GM18858 (cell line): Measurements from ENCODE around the gene TRIM65.

Experiments used
- ATAC-seq: cut with Tn5 transposase; IDR thresholded peaks from one replicate; pipeline ENCODE4 v1.9.1; 2021; ENCODE audit not compliant: unreplicated experiment

The TRIM65 gene

DNA sequence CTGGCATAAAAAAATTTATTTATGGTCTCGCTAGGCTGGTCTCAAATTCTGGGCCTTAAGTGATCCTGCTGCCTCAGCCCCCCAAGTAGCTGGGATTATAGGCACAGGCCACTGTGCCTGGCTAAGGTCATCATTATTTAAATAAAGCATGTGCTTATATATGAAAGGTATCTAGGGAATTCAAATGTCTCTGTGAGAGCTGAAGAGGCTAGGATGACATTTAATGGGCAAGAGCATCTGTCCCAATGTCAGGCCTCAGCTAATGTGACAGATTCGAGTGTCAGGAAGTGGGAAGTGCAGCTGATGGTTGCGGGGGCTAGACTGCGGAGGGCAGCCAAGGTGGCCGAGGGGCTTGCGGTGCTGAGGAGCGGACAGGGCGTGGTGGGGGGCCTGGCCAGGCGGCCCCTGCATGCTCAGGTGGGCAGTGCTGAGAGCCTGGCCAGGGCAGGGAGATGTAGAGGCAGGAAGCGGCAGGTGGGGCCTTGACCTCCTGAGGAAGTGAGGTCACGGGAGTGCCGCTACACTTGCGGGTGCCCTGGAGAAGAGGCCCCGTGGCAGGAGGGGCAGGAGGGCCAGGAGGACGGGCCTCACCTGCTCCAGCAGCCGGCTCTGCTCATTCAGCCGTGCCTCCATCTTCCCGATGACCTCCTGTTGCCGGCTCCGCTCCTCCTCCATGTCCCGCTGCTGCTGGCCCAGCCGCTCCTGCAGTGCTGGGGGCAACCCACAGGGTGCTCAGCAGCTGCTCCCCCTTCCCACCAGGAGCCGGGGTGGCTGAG, 20.6 kb upstream of the TRIM65 start:
- ATAC-seq = no peak

DNA sequence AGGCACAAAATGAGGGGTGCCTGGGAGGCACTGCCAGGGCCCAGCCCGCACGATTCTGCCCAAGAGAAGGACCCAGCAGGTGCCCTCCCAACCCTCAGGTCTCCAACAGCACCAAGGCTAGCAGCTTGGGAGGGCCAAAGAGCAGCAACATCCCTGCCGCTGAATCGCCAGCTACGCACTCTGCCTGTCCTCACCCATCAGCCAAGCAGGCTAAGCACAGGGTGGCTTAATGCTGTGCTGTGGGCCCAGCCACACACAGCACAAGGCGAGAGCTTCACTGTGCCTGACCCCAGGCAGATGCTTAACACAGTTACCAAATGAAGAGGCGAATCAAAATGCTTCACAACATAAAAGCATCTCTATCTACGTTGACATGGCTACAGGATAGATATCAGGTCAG, 18.5 kb upstream of the TRIM65 start:
- ATAC-seq = no peak

DNA sequence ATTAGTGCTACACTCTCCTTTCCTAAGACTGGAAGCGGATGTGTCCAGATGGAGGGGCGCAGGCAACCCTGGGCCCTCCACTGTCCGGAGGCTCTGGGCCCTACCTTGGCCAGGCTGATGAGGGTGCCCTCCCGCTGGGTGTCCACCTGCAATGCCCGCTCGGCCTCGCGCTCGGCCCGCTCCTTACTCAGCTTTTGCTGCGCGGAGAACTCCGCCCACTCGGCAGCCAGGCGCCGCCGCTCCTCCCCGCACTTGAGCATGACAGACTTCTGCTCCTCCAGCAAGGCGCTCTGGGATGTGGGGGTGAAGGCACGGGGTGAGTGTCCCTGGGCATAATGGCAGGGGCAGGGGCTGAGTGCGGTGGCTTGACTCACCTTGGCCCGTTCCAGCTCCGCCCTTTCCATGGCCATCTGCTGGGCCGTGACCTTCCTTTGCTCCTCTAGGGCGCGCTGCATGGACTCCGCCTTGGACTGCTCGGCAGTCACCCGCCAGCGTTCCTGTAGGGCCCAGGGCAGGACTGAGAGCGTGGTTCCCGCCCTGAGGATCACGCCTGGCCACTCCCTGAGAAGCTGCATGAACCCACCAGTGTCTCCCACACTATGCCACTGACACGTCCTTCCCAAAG, 18.0 kb upstream of the TRIM65 start:
- no peak for ATAC-seq

DNA sequence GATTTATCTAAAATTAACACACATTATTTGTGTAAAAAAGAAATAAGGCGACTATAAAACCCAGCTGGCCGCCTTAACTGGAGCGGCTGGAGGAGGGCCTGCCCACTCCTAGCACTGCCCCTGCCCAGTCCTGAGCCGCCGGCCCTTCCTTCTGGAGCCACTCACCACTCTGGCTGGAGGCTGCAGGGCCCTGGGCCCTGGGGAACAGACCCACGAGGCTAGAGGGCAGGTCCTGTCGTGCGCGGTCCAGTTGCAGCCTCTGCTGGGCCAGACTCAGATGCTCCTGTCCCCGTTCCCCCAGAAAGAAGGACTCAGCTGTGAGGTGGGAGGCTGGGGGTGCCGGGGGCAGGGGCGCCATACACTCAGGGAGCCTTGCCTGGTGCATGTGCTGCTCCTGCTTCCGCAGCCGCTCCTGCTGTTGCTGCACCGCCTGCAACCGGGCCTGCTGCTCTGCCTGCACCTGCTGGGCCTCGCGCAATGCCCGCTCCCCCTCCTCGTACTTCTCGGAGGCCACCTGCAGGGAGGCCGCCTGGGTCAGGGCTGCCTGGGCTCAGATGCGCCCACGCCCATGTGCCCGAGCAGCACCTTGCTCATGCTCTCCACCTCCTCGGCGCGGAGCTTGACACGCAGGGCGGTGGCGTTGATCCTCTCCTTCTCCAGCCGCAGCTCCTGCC, 16.9 kb upstream of the TRIM65 start:
- no peak for ATAC-seq

DNA sequence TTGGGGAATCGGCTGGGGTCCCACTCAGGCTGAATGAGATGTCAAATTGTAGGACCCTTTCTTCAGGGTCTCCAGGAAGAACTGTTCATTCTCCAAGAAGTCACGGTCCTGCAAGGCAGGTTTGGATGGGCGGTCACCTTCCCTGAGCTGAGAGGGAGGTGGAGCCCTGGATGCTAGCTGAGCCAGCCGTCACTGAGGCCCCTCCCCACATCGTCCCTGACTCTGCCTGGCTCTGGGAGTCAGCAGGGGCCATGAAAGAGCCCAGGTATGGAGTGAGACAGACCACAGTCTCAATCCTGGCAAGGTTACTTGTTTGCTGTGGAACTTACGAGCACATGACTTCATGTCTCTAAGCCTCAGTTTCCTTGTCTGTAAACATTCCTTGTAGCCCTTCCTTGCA, 13.9 kb upstream of the TRIM65 start:
- ATAC-seq = no peak

DNA sequence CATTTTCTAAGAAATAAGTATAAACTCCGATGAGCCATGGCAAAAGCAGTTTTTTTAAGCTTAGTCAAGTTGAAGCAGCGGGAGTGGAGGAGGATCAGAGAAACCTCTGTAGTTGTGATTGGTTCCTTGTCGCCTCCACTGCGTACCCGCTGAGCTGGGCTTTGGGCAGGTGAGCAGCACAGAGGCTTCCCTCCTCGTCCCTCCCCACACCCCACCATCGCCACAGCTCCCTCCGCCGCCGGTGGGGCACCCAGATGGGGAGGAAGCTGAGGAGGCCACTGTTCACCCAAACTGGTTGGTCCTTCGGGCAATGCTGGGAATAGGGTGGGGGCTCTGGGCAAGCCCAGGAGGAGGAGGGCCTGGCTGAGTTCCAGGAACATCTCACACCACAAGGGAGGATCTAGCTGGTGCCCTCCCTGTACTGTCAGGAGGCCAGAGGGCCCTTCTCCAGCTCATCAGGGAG, 13.1 kb upstream of the TRIM65 start:
- no peak for ATAC-seq

DNA sequence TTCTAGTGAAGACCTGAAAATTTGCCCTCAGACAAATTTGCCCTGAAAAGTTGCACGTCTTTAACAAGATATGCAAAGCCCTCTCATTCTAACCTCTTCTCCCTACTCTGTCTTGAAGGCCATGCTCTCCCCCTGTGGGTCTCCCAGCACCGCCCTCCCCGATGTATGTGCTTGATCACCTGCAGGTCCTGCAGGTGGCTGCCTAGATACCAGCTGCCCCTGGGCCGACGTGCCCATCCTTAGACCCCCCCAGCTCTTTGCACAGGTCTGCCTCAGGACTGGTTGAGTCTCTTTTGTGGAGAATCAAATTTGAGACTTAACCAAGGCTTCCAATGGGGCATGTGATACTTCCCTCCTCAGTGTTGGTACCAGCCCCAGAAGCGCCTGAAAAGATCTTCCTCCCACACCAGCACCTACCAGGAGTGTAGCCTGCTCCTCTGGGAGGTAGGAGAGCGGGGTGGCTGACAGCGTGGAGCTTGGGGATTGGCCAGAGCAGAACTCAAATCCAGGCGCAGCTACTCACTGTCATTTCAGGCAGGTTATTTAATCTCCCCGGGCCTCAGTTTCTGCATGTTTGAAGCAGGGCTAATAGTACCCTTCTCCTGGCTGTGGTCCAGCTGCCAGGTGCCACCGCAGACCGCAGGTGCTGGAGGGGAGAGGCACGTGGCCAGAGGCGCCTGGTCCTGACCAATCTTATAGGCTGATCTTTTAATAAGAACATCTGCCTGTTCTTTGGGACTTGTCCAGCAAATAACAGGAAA, 12.5 kb upstream of the TRIM65 start:
- ATAC-seq = no peak

DNA sequence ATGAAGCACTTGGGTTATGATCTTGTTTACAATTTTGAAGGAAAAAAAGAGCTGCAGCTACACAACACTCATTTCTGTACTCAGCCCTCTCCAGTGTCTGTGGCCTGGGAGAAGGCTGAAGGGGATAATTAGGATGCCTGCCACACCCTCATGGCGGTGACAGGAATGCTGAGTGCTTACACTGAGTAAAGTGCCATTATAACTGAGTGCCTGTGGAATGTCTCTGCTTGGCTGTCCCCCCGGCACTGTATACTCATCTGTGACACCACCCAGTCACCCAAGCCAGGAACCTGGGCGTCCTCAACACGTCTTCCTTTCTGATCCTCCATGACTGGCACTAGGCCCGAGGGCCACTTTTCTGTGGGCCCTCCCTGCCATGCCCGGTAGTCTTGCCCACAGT, 11.4 kb upstream of the TRIM65 start:
- no peak for ATAC-seq

DNA sequence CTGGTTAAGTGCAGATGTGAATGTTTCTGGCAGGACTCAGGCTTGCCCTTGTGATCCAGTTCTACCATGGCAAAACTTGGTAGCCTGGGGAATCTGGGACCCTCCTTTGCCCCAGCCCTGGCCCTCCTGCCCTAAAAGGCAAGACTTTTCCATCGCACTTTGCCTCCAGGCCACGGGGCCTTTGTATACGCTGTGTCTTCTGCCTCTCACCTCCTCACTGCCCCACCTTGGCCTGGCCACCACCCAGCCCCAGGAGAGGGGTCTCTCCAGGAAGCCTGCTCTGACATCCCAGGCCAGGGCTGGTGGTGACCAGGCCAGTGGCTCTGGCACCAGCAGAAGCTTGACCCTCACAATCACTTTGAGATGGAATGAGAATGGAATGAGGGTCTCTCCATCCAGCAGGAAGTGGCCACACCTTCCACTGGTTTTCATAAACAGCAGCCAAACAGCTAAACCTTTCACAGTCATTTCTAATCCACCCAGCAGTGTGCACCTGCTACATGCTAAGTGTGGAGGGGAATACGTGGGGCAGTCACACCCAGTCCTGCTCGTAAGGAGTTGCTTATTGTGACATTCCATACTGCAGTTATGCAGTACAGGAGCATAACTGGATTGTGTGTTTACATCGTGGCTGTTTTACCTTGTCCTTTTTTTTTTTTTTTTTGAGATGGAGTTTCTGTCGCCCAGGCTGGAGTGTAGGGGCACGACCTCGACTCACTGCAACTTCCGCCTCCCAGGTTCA, 9.6 kb upstream of the TRIM65 start:
- no peak for ATAC-seq

DNA sequence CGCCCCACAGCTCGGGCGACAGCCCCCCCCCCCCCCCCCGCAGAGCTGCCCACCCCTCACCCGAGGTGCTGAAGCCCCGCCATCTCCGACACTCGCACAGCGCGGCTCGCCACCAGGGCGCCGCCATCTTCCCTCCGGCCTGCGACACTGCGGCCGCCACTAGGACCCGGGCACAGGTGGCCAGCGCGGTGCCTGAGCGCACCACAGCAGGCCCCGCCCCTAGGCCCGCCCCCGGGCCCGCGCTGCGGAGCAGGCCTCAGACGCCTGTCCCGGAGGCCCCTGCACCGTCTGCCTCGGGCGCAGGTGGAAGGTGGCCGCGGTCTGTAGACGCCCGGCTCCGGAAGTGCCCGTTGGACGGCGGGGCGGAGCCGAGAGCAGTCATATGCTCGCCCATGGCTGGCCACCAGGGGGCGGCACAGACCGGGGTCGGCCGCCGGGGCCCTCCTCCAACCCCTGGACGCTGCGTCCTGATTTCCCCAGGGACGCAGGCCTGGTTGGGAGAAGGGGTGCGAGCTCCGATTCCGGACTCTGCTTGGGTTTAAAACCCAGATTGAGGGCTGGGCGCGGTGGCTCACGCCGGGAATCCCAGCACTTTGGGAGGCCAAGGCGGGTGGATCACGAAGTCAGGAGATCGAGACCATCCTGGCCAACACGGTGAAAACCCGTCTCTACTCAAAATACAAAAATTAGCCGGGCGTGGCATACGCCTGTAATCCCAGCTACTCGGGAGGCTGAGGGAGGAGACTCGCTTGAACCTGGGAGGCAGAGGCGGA, 8.2 kb upstream of the TRIM65 start, which contains the start of gene MRPL38:
MRPL38 (minus strand) TSS at position 136 of the 773 bp plus-strand sequence; CDS start at position 127, 9 bp downstream.
- ATAC-seq = peak; percentile 82

DNA sequence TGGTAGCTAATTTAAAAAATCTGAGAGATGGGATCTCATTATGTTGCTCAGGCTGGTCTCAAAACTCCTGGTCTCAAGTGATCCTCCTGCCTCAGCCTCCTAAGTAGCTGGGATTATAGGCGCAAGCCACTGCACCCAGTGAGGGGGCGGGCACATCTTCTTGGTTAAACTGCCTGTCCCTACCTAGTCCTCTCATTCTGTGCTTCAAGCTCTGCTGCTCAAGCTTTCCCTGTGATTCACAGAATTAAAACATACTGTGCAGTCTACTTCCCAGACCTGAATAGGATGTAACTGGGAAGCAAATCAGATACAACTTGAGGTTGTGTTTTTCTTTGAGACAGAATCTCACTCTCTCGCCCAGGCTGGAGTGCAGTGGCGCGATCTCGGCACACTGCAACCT, 5.7 kb upstream of the TRIM65 start:
- no peak for ATAC-seq

DNA sequence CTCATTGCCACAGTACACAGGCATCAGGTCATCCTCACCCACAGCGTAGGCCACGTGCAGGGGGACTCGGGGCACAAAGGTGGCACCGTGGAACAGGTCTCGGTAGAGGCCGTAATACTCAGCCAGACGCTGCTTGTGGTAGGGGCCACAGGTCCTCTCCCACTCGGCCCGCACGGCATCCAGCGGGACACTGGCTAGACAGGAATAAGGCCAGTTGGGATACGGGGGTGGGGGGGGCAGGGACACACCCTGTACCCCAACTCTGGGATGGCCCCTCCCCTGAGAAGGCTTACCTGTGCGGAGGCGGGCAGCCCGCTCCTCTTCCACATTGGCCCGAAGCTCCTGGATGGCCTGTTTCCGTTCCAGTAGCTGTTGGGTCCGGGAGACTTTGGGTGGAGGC, 5.0 kb upstream of the TRIM65 start:
- no peak for ATAC-seq

DNA sequence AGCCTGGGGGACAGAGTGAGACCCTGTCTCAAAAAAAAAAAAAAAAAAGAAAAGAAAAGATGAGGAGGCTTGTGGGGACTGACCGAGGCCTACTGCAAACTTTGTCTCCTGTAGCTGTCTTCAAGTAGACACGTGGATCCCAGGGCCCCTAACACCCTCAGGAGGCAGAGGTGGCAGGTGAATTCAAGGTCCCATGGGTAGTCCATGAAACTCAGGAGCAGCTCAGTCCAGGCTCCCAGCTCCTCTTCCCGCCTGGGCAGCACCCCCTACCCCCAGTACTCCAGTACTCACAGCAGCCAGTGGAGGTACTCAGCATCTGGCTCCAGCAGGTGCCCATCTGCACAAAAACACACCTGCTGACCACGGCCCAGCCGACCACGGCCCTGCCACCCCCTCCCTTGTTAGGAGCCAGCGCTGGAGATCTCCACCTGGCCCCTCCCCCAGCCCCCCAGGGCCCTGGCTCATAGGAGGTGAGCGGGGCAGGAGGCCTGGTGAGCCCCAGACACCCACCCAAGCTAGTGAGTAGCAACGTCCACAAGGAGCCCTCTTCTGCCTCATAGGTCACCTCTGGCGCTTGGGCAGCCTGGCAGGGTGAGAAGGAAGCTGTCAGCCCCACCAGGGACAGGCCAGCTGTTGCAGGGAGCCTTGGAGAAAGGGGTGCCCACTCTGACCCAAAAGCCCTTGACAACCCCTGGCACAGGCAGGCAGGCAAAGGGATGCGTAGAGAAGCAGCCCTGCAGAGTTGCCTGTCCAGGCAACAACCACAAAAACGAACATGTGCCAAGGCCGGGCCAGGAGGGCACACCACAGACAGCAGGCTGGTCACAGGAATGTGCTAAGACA, 4.2 kb upstream of the TRIM65 start:
- ATAC-seq = no peak

DNA sequence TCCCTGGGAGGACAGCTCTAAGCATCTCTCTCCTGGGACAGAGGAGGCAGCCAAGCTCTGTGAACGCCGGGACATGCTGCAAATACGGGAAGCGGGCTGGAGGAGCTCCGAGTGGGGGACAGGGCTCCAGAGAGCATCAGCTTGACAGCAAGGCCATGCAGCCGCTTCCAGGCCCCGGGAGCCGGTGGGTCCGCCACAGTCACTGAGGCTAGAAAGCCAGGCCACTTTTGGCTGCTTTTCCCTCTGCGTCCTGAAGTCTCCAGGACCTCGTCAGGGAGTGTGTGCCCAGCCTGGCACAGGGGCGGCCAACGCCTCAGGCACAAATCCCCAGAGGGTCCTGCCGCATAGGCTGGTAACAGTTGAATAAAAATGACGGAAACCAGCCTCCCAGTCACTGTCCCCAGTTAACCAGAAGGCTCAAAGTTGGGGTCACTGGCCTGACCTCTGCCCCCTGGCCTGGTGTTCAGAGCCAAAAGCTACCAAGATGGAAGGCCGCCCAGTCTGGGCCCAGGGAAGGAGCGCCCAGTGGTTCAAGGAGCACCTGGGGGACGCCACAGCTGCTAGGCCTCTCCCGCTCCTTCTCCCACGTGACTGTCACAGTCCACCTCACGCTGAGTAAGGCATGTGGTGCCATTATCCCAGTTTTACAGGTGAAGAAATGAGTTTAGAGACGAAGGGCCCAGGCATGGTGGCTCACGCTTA, 3.2 kb upstream of the TRIM65 start:
- no peak for ATAC-seq

DNA sequence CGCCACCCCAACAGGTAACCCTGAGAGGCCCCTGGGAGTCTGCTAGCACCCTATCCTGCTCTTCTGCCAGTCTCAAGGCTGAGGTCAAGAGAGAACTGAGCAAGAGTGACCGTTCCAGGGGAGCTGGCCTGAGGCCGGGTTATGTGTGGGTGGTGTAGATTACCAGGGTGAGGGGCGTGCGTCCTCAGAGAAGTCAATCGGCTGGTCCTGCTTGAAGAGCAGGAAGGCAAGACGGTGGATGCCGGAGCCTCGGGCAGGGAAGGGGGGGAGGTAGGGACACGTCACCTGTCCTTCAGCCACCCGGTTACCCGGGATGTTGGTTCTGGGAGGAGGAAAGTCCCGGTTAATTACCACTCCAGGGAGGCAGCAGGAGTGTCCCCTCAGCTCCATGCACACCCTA, 2.6 kb upstream of the TRIM65 start:
- ATAC-seq = no peak

DNA sequence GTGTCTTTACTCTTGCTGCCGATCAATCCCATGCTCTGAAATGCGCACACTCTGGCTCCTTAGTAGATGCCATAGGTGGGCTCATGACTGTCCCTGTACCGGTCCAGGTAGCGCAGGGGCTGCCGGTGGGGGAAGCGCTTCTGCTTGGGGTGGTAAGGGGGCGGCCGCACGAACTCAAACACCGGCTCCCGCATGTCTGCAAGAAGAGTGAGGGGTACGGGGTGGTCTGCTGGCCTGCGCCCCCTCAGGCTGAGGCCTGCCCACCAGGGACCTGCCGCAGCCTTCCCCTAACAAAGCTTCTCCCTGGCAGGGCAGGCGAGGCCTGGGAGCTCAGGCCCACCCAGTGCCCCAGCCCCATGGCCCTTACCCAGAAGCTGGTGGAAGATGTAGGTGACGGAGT, 2.0 kb upstream of the TRIM65 start:
- ATAC-seq = no peak

DNA sequence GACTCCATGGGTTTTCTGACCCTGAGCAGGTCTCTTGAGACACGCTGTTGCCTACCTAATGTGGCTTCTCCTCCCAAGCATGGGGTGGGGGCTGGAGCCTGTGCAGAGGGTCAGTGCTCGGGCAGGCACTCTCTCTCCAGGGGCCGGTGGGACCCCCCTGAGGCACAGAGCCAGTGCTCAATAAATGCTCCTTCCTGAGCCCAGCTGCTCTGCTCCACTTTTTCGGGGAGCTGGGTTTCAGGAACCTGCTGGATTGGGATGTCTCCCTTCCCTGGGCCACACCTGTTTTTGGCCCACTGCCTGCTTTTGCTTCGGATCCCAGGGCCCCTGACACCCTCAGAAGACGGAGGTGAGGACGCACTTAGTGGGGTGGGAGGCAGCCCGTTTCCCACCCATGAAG, 1.3 kb upstream of the TRIM65 start:
- ATAC-seq = no peak
